Pulmonary artery endothelial cell (primary cell): ENCODE data around the gene SEPTIN1. TPM values are rescaled to one million over a fixed set of nuclear protein-coding genes. Genes with fewer than 3 reads are reported as not detected.
"Not testable (repeated sequence)": the region's sequence is repeated elsewhere in the genome, so short reads cannot be mapped to it uniquely, and the experiment has no call there.

Source experiments
- DNase-seq: peaks from one replicate; pipeline ENCODE4 v3.0.0-alpha.2; 2011; ENCODE audit warnings: low read depth, low spot score
- total RNA-seq: library from RNA; depleted of rRNA; stranded (reverse); fragments of >200 nt; gene quantifications from 2 replicates; pipeline ENCODE4 v1.2.3, GENCODE V29; 2014

The SEPTIN1 gene
- total RNA-seq, 1 donor from 2014 or later, result 0.13 TPM

DNA sequence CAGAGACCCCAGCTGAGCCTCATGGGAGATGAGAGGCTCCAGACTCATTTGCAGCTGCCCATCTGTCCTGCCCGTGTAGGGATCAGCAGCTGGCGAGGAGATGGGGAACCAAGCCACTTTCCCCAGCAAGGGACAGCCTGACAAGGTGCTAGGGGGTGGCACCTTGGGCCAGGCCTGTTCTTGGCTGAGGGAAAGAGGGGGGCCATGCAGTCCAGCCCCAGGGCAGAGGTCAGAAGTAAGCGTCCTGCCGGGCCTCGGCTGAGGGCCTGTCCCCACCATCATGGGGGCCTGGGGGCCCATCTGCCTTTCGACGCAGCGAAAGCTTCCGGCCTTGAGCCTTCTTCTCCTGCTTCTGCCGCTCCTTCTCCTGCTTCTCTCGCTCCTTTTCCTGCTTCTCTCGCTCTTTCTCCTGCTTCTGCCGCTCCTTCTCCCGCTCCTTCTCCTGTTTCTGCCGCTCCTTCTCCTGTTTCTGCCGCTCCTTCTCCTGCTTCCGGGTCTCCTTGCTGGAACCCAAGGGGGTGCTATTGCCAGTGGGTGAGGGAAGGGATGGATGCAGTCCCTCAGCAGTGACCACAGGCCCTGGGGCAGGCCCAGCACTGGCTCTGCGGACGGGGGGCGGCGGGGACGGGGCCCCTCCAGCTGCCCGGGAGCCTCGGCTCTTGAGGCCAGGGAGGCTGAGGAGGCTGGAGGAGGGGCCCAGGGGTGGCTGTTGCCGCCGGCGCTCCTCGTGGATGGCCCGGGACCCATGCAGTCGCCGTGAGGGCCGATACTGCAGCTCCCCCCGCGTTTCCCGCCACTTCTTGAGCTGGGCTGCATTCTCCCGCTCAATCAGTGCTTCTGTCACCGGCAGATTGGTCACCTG, 24.4 kb downstream of the SEPTIN1 start:
- no peak for DNase-seq

DNA sequence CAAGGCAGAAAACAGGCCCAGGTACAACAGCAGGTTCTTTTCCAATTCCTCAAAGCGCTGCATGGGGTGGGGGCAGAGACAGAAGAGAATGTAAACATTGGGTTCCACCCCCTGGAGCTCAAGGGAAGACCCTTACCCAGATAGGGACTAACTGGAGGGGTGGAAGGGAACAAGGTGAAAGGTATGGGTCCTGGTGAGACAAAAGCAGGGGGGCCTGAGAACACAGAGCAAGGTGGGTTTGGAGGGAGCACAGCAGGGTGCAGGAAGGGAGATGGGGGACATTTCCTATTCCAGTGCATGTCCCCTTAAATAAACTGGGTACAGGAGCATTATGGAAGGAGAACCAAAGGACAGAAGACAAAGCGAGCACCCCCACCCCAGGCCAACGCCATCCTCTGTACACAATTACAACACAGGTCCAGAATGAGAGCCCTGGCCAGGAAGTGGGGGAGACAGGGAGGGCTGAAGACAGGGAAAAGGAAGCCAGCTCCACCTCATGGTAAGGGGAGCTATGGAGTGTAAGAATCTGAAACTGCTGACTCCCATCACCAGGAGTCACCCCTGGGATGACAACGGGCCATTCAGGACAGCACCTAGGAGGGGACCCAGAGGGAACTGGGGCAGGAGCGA, 25.2 kb downstream of the SEPTIN1 start:
- DNase-seq, result no peak

DNA sequence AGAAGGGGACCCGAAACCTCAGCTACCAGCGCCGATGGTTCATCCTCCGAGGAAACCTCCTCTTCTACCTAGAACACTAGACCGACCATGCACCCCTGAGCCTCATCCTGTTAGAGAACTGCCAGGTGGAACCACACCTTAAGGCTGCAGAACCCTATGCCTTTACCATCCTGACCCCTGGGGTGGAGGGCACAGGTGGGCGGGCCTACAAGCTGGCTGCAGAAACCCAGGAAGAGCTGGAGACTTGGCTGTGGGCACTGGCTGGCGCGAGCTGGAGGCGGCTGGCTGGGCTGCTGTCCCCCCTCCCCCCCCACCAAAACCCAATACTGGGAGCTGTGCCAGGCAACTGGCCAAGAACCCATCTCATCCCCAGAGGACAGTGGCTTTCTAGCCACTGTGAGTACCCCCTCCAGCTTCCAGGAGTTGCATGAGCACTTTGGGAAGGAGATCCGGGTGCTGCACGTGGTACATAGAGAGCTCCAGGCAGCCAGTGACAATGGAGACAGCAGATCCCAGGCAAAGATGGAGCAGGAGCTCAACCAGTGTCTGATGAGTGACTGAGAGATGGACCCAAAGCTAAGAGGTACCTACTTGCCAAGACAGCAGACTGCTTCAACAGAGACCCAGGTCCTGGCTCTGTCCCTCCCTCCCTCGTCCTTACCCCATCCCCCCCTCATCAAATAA, 25.8 kb downstream of the SEPTIN1 start:
- no peak for DNase-seq

DNA sequence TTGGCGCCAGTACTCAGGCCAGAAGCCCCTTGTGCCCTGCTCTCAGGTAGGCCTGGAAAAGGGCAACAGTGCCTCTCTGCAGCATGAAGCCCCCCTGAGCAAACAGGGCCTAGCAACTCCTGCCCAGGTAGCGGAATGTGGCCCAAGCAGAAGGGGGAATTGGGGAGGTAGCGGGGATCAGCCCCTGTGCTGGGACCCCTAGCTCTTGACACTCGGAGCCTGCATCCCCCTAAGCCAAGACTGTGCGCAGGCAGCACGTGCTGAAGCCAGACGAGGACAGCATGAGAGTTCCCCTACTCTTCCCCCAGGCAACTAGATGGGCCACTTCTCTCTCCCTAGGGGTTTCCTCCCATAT, 26.4 kb downstream of the SEPTIN1 start:
- no peak for DNase-seq

DNA sequence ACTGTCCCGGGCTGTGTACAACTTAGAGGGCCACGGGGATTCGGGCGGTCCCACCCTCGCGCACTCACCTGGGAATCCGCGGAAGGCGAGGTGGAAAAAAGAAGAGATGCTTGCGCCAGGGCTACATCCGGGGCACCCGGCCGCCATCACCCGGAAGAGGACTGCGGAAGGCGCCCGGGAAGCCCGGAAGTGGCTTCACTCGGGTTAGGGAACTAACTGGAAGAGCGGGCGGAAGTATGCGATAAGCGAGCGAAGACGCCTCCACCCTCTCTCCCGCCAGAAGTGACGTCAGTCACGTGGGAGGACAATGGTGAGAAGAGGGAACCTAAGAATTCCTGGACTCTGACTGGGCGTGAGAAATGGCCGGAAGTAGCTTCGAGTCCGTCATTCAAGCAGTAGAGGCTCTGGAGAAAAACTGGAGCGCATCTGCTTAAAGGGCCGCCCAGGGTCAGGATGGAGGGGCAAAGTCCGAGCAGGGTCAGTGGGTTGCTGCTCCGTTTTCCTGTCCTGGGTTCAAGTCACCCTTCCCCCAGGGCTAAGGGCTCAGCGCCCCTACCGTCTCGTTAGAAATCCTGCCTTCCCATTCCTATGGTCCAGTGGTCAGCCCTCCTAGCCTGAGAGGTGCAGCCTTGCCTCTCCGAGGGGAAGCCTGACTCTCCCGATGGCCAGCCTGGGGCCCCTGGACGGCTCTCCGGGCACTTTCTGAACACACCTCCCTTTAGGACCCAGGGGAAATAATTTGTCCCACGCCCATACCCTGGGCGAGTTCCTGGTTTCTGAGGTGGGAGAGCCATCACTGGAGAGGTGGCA, 27.0 kb downstream of the SEPTIN1 start, which contains the start of gene CD2BP2:
Gene CD2BP2 (minus strand): TSS at position 165 of the 810 bp plus-strand sequence. CDS start 627 bp downstream, outside the sequence.
- DNase-seq, result peak; percentile 98

DNA sequence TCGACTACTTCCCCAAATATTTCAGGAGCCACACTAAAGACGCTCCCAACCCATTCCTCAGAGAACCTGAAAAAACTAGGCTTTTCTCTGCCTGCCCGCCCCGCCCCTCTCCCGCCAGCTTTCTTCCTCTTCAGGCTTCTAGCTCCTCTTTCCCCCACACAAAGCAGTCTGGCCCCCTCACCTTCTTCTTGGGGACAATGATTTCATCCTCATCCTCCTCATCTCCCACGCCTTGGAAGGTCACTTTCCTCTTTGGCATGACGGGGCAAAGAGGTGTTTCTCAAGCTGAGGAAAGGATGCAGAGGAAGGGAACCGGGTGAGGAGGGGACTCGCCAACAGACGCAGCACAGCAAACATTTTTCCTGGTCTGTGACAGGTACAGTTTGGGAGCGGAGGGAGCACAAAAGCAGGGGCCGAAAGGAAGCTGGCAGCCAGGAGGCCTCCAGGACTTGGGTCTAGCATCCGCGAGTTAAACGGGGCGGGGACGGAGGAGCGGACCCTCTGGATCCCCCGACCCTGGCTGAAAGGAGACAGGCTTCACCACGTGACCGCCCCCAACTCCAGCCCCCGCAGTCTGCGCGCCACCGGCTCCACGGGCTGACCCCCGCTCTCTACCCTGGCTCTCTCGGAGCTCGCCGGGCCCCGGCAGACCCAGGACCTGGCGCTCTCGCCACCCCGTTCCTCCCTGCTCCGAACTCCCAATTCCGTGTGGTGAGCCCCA, 27.8 kb downstream of the SEPTIN1 start:
- DNase-seq, result no peak

DNA sequence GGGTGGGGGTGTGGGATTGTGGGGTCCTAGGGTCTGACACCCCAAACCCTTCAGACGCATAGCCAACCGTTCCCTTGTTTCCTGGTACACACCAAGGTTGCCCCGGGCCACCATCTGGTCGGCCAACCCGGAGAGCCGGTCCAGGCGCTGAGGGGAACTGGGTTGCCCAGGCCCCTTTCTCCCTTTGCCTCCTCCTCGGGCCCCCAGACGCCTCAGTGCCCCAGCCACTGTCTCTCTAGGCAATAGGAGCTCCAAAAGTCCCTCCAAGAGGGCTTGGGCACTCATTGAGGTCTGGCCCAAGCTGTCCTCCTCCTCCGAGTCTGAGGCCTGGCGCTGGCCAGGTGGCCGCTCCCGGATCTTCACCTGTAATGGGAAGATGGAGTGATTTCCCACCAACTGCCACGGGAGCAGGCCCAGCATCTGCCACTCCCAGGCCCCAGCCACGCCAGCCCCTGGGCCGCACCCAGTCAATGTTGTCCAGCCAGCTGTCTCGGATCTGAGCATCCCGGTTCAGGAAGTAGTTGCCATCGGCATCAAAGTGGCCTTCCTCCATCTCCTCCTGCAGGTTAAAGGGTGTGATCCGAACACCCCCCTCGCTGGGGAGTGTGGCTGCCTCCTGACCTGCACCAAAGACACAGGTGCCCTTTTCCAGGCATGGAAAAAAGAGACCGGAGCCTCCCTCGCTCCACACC, 28.8 kb downstream of the SEPTIN1 start:
- no peak for DNase-seq

DNA sequence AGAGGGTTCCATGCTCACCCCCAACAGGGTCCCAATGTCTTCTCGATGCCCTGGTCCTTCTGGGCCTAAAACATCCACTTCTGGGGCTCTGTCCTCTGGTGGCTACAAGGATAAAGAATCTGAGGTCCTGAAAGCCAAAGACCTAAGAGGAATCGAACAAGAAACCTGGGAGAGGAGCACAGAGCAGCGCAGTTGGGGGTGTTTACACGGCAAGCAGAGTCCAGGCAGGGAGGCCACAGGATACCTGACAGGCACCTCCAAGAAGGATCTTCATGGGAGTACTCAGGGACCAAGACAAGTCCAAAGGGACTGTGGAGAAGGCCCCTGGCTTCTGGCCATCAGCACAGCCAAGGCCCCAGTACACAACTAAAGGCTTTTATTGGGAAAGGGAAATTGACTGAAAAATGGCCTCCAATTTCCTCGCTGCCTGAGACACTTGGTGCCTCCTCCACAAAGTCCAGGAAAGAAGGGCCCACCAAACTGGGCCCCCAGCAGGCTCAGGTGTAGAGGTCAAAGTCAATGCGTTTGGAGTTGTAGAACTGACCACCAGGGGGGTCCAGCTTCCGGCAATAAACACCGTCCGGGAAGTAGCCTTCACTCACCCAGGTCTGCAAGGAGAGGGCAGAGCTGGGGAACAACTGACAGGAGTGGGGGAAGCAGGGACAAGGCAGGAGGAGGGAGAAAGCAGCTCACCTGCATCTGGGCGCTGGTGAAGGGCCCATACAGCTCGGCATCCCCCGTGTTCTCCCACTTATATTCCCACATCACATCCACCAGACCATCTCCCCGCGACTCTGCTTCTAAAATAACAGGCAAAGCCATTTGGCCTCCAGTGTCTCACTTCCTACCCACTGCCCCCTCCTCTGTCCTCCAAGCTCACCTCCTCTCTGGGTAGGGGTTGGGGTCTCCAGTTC, 29.6 kb downstream of the SEPTIN1 start:
- no peak for DNase-seq

DNA sequence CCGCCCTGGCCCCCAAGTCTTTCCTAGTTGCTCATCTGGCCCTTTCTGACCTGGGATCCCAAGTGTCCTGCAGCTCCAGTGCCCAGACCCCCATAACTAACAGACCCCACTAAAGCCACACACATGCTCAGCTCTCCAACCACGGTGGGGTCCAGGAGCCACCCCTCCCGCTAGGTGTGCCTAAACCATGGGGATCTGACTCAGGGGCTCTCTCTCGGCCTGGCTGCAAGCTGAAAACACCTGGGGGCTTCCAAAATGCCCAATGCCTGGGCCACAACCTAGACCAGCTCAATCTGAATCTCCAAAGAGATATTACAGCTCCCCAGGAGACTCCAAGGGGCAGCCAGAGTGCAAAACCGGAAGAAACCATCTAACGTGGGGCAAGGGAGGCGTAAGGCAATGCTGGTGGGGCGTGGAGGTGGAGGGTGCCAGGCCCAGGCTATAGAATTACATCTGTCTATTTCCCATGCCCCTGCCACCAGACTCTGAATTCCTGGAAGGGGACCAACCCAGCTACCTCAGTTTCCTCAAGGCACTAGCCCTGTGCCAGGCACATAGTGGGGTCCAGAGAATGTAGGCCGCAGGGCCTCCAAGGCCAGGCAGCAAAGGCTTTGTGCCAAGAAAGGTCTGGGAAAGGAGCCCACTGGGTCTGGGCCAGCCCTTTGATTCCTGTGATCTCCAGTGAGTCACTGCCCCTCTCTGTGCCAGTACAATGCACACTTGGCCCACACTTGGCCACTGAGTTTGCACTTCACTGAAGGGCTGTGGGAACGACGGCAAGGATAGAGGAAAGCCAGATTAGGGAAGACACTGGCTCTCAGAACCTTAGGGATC, 30.6 kb downstream of the SEPTIN1 start:
- DNase-seq, result peak; percentile 91

DNA sequence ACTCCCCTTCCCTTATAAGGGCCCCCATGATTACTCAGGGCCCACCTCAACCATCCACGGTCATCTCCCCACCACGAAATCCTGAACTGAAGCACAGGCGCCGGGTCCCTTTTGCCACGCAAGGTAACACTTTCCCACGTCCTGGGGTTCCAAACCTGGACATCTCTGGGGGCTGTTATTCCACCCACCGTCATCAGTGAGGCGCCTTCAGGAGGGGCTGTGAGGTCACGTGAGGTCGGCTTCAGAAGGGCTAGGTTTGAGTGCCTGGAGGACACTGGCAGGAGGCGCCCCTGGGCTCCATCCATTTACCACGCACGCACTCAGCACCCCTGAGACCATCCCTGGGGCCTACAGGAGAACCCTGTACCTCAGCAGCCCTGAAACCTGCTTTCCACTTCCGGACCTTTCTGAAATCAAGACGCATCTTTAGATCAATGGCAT, 31.3 kb downstream of the SEPTIN1 start:
- no peak for DNase-seq

DNA sequence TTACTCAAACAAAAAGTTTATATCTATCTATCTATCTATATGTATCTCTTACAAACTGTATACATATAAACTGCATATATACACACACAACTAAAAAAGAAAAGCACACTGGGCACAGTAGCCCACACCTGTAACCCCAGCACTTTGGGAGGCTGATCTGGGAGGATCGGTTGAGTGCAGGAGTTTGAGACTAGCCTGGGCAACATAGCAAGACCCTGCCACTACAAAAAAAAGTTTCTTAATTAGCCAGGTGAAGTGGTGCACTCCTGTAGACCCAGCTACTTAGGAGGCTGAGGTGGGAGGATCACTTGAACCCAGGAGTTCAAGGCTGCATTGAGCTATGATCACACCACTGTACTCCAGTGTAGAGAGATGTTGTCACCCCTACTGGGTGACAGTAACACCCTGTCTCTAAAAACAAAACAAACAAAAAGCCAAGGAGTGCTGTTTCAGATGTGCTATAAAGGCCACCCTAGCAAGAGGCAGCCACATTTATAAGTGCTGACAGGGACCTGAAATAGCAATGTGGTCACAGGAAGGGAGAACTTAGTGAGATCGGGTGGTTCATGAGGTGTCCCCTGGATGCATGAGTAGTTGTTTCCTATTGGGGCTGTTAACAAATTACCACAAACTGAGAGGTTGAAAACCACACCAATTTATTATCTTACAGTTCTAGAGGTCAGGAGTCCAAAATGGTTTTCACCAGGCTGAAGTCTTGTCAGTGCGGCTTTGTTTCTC, 32.1 kb downstream of the SEPTIN1 start:
- no peak for DNase-seq

DNA sequence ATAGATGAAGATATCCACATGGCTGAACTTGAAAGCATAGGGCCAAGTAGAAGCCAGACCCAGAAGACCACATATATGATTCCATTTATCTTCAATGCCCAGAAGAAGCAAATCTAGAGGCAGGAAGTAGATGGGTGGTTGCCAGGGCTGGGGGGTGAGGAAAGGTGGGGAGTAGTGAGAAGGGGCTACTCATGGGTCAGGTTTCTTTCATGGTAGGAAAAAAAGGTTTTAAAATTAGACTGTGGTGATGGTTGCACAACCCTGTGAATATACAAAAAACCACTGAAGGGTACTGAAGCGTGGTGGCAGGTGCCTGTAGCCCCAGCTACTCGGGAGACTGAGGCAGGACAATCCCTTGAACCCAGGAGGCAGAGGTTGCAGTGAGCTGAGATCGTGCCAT, 32.7 kb downstream of the SEPTIN1 start:
- no peak for DNase-seq

DNA sequence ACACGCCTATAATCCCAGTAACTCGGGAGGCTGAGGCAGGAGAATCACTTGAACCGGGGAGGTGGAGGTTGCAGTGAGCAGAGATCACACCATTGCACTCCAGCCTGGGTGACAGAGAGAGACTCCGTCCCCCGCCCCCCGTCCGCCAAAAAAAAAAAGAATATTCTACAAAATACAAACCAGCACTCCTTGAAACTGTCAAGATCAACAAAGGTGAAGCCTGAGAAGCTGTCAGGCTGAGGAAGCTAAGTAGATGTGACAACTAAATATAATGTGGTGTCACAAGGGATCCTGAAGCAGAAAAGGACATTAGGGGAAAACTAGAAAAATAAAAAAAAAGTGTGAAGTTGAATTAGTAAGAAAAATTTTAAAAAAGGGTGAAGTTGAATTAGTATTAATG, 33.4 kb downstream of the SEPTIN1 start:
- DNase-seq, result no peak

DNA sequence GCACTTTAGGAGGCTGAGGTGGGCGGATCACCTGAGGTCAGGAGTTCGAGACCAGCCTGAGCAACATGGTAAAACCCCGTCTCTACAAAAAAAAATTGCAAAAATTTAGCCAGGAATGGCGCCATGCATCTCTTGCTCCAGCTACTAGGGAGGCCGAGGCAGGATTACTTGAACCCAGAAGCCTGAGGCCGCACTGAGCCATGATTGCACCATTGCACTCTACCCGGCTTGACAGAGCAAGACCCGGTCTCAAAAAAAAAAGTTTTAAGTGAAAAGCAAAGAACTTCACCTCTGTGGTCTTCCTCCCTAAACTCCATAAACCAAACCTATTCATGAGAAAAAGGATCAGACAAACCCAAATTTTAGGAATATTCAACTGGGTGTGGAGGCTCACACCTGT, 34.2 kb downstream of the SEPTIN1 start:
- DNase-seq, result no peak

DNA sequence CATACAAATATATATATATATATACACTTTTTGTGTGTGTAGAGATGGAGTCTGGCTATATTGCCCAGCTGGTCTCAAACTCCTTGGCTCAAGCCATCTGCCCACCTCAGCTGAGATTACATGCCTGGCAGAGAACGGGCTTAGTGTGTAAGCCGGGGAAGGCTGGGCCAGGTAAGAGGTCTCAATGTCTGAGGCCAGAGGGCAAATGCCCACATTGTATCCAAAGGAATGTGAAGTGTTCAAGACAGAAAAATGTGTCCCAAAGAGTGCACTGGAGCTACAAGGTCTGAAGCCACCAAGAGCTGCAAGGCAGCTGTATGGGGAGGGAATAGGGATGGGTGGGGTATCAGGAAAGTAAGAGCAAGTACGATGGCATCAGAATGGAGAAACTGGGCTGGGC, 36.1 kb downstream of the SEPTIN1 start:
- DNase-seq, result no peak

DNA sequence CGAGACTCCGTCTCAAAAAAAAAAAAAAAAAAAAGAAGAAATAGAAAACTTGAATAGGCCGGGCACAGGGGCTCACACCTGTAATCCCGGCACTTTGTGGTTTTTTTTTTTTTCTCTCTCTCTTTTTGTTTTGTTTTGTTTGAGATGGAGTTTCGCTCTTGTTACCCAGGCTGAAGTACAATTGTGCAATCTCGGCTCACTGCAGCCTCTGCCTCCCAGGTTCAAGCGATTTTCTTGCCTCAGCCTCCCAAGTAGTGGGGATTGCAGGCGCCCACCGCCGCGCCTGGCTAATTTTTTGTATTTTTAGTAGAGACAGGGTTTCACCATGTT, 38.9 kb downstream of the SEPTIN1 start:
- DNase-seq, result not testable (repeated sequence)

DNA sequence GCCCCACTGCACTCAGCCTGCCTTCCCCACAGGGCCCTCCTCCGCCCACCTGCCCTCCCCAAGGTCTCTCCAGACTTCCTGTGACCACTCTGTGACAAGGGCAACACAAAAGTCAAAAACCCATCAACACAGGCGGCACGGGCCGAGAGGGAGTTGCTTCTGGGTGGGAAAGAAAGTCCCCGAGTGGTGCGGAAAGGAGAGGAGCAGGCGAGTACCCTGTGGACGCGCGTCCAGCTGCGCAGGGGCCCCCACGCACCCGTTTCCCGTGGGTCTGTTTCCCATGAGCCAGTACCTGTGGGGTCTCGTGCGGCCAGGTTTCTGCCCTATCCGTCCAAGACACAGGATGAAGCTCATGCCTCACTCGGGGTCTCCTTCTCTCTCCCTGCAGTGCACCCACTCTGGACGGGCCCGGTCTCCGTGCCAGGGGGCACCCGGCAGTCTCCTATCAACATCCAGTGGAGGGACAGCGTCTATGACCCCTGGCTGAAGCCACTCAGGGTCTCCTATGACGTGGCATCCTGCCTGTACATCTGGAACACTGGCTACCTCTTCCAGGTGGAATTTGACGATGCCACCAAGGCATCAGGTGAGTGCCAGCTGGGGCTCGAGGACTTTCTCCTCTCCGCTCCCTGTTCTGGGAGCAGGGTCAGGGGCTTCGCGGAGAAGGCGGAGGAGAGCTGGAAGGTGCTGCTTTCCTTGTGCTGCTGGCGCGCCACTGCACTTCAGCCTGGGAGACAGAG, 39.4 kb downstream of the SEPTIN1 start:
- DNase-seq, result no peak
